ENCODE measurements around the gene NBAS. TPM values are rescaled to one million over a fixed set of nuclear protein-coding genes. Genes with fewer than 3 reads are reported as not detected.

NBAS gene
- polyA plus RNA-seq, 1 donor from 2014 or later = 31.9 TPM

DNA sequence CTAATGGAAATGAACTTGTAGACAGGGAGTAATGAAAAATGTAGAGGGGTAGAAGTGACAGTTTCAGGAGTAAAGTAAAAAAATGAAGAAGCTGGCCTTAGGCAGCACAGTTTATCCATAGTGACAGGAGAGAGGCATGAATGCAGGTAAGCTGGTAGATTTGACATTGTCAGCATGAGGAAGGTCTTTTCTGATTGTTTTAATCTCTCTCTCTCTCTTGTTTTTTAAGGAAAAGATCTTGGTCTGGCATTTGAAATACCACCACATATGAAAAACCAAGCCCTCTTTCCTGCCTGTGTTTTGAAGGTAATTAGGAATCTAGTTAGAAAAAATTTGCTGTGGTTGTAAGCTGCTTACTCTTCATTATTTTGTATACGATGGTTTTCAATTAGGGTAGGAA lies 44.6 kb upstream of the NBAS start:
- H2AFZ ChIP-seq (ENCODE audit: low read depth, low read length) = no peak overlapping the region
- H3K4me3 ChIP-seq (ENCODE audit: low read length) = no peak overlapping the region
- H3K27ac ChIP-seq (ENCODE audit: low read length) = no peak overlapping the region
- no peak for TF ChIP-seq EP300 (conservative IDR thresholded peaks at IDR 0.05; ENCODE audit: poor library complexity, severe bottlenecking)
- TF ChIP-seq EZH2 (IDR thresholded peaks at IDR 0.05; ENCODE audit: borderline replicate concordance, insufficient read depth, low read length, poor library complexity, severe bottlenecking) = no peak
- no peak for TF ChIP-seq TAF1 (IDR thresholded peaks at IDR 0.05; ENCODE audit: low read depth)
- TF ChIP-seq, protein P1, sequence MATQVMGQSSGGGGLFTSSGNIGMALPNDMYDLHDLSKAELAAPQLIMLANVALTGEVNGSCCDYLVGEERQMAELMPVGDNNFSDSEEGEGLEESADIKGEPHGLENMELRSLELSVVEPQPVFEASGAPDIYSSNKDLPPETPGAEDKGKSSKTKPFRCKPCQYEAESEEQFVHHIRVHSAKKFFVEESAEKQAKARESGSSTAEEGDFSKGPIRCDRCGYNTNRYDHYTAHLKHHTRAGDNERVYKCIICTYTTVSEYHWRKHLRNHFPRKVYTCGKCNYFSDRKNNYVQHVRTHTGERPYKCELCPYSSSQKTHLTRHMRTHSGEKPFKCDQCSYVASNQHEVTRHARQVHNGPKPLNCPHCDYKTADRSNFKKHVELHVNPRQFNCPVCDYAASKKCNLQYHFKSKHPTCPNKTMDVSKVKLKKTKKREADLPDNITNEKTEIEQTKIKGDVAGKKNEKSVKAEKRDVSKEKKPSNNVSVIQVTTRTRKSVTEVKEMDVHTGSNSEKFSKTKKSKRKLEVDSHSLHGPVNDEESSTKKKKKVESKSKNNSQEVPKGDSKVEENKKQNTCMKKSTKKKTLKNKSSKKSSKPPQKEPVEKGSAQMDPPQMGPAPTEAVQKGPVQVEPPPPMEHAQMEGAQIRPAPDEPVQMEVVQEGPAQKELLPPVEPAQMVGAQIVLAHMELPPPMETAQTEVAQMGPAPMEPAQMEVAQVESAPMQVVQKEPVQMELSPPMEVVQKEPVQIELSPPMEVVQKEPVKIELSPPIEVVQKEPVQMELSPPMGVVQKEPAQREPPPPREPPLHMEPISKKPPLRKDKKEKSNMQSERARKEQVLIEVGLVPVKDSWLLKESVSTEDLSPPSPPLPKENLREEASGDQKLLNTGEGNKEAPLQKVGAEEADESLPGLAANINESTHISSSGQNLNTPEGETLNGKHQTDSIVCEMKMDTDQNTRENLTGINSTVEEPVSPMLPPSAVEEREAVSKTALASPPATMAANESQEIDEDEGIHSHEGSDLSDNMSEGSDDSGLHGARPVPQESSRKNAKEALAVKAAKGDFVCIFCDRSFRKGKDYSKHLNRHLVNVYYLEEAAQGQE (IDR thresholded peaks at IDR 0.05; ENCODE audit: borderline replicate concordance) = no peak
- TF ChIP-seq MXI1 (conservative IDR thresholded peaks at IDR 0.05; ENCODE audit: poor library complexity, severe bottlenecking) = no peak
- TF ChIP-seq SMC3 (conservative IDR thresholded peaks at IDR 0.05; ENCODE audit: poor library complexity) = no peak
- TF ChIP-seq, protein P2, sequence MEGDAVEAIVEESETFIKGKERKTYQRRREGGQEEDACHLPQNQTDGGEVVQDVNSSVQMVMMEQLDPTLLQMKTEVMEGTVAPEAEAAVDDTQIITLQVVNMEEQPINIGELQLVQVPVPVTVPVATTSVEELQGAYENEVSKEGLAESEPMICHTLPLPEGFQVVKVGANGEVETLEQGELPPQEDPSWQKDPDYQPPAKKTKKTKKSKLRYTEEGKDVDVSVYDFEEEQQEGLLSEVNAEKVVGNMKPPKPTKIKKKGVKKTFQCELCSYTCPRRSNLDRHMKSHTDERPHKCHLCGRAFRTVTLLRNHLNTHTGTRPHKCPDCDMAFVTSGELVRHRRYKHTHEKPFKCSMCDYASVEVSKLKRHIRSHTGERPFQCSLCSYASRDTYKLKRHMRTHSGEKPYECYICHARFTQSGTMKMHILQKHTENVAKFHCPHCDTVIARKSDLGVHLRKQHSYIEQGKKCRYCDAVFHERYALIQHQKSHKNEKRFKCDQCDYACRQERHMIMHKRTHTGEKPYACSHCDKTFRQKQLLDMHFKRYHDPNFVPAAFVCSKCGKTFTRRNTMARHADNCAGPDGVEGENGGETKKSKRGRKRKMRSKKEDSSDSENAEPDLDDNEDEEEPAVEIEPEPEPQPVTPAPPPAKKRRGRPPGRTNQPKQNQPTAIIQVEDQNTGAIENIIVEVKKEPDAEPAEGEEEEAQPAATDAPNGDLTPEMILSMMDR (IDR thresholded peaks at IDR 0.05; ENCODE audit: poor library complexity, severe bottlenecking) = no peak
- TF ChIP-seq POLR2AphosphoS5 (IDR thresholded peaks at IDR 0.05) = no peak
- no peak for TF ChIP-seq RAD21 (conservative IDR thresholded peaks at IDR 0.05)
- H3K27me3 ChIP-seq (ENCODE audit: insufficient read depth, low read depth, low read length) = no peaks in the 10 kb centered on the region
- no peaks in the 10 kb centered on the region for H4K20me1 ChIP-seq (ENCODE audit: insufficient read depth)
- H3K9me3 ChIP-seq (ENCODE audit: low read length) = no peaks in the 10 kb centered on the region
- H3K9ac ChIP-seq (ENCODE audit: low read length) = no peak overlapping the region
- no peaks in the 10 kb centered on the region for H3K9me2 ChIP-seq (ENCODE audit: insufficient read depth, low read length)
- no peaks in the 10 kb centered on the region for H3K79me2 ChIP-seq (replicated peaks; ENCODE audit: insufficient read depth, low read length)
- H3F3A ChIP-seq (ENCODE audit: insufficient read depth, low read length, poor library complexity, severe bottlenecking) = no peaks in the 10 kb centered on the region
- H3K36me3 ChIP-seq (ENCODE audit: insufficient read depth, low read length) = peaks cover 21% of the 10 kb centered on the region
- H3K4me2 ChIP-seq (ENCODE audit: low read length) = no peak overlapping the region

DNA sequence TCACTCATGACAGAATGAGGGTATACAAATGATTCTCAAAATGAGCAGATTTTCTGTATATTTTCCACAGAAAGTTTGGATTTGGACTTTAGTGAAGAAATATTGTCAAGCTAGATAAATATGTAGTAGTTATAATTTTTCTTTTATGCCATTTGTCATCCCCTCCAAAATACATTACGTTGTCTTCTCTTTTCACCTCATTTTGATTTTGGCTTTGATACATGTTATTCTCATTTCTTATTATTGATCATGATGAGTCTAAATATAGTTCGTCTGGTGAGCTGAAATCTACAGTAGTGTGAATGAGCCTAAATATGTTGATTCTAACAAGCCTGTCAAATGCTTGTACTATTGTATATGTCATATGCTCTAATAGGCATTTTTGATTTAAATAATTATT lies 42.8 kb upstream of the NBAS start:
- Histone ChIP-seq H3K4me2 (ENCODE audit: low read length) (no peak overlapping the region), H3K27ac (ENCODE audit: low read length) (no peak overlapping the region), H3K9me2 (ENCODE audit: insufficient read depth, low read length) (no peaks in the 10 kb centered on the region), H3K4me3 (ENCODE audit: low read length) (no peak overlapping the region), H3F3A (ENCODE audit: insufficient read depth, low read length, poor library complexity, severe bottlenecking) (no peaks in the 10 kb centered on the region), H4K20me1 (ENCODE audit: insufficient read depth) (no peaks in the 10 kb centered on the region), H2AFZ (ENCODE audit: low read depth, low read length) (no peak overlapping the region), H3K27me3 (ENCODE audit: insufficient read depth, low read depth, low read length) (no peaks in the 10 kb centered on the region), H3K9ac (ENCODE audit: low read length) (no peak overlapping the region), H3K36me3 (ENCODE audit: insufficient read depth, low read length) (peaks cover 21% of the 10 kb centered on the region), H3K9me3 (ENCODE audit: low read length) (no peaks in the 10 kb centered on the region), H3K79me2 (replicated peaks; ENCODE audit: insufficient read depth, low read length) (no peaks in the 10 kb centered on the region)
- TF ChIP-seq POLR2AphosphoS5 (IDR thresholded peaks at IDR 0.05) (no peak), TAF1 (IDR thresholded peaks at IDR 0.05; ENCODE audit: low read depth) (no peak), EZH2 (IDR thresholded peaks at IDR 0.05; ENCODE audit: borderline replicate concordance, insufficient read depth, low read length, poor library complexity, severe bottlenecking) (no peak), EP300 (conservative IDR thresholded peaks at IDR 0.05; ENCODE audit: poor library complexity, severe bottlenecking) (no peak), MXI1 (conservative IDR thresholded peaks at IDR 0.05; ENCODE audit: poor library complexity, severe bottlenecking) (no peak), SMC3 (conservative IDR thresholded peaks at IDR 0.05; ENCODE audit: poor library complexity) (no peak), RAD21 (conservative IDR thresholded peaks at IDR 0.05) (no peak)
- TF ChIP-seq, protein P2 (IDR thresholded peaks at IDR 0.05; ENCODE audit: poor library complexity, severe bottlenecking) = no peak
- TF ChIP-seq, protein P1 (IDR thresholded peaks at IDR 0.05; ENCODE audit: borderline replicate concordance) = no peak

Measured in neural cell (in vitro differentiated cells).